Measurements from ENCODE around the gene SEPTIN7. TPM values are rescaled to one million over a fixed set of nuclear protein-coding genes. Genes with fewer than 3 reads are reported as not detected.

SEPTIN7 gene
- polyA plus RNA-seq, 1 donor (not counting 4 experiments of a cell fraction or from before 2014, with no cell fraction given), result 284 TPM

DNA sequence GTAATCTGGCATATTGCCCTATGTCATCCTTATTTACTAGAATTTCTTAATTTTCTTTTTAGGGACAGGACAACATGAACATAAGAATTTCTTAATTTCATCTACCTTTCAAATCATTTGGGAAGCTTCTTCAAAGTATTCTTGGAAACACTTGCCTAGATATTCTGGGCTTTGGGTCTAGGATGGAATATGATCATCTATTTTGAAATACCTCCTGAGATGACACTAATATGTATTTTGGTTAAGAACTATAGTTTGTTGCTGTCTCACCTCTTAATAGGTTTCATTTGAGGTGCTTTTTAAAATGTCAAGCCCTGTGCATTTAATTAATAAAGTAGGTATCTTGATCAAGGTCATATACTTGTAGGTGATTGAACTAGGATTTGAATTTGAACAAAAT lies 49.1 kb downstream of the SEPTIN7 start:
- Histone ChIP-seq H3K27me3 (ENCODE audit: control insufficient read depth, extremely low read depth, insufficient read depth, low read length) (no peaks in the 10 kb centered on the region), H3K79me2 (ENCODE audit: control insufficient read depth, insufficient read depth, low read length) (peaks cover 84% of the 10 kb centered on the region), H3K9me1 (ENCODE audit: control insufficient read depth, extremely low read depth, insufficient read depth, low read length) (no peaks in the 10 kb centered on the region), H2AFZ (ENCODE audit: control insufficient read depth, low read length) (no peak overlapping the region), H3K36me3 (ENCODE audit: control insufficient read depth in 2 of 2, extremely low read depth in 1 of 2, insufficient read depth in 2 of 2, low read length in 2 of 2) (peaks cover 5 to 8% of the 10 kb centered on the region in 2 experiments), H3K4me2 (ENCODE audit: control insufficient read depth, extremely low read depth, insufficient read depth, low read depth, low read length) (no peak overlapping the region), H4K20me1 (ENCODE audit: control insufficient read depth, extremely low read depth, insufficient read depth, low read length) (no peaks in the 10 kb centered on the region), H3K27ac (ENCODE audit: control insufficient read depth, insufficient read depth, low read length) (no peak overlapping the region), H3K4me3 (ENCODE audit: control insufficient read depth in 2 of 3, extremely low read depth in 1 of 3, insufficient read depth in 2 of 3, low read depth in 1 of 3, low read length in 3 of 3) (no peak overlapping the region), H3K9me3 (ENCODE audit: control insufficient read depth, low read depth, low read length) (no peaks in the 10 kb centered on the region), H3K4me1 (ENCODE audit: control insufficient read depth, extremely low read depth, insufficient read depth, low read length) (no peaks in the 10 kb centered on the region), H3K9ac (ENCODE audit: control insufficient read depth, extremely low read depth, insufficient read depth, low read length) (no peak overlapping the region)
- dilution Hi-C loops (cut with MboI; ENCODE audit: extremely low pct_ligation_motif_present, low sequenced_read_pairs), result no loop called here
- DNase-seq (ENCODE audit: low read depth, low spot score) (no peak), FAIRE-seq (no peak)
- TF ChIP-seq, protein P1, sequence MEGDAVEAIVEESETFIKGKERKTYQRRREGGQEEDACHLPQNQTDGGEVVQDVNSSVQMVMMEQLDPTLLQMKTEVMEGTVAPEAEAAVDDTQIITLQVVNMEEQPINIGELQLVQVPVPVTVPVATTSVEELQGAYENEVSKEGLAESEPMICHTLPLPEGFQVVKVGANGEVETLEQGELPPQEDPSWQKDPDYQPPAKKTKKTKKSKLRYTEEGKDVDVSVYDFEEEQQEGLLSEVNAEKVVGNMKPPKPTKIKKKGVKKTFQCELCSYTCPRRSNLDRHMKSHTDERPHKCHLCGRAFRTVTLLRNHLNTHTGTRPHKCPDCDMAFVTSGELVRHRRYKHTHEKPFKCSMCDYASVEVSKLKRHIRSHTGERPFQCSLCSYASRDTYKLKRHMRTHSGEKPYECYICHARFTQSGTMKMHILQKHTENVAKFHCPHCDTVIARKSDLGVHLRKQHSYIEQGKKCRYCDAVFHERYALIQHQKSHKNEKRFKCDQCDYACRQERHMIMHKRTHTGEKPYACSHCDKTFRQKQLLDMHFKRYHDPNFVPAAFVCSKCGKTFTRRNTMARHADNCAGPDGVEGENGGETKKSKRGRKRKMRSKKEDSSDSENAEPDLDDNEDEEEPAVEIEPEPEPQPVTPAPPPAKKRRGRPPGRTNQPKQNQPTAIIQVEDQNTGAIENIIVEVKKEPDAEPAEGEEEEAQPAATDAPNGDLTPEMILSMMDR (optimal IDR thresholded peaks at IDR 0.05 in 1 of 3, IDR thresholded peaks at IDR 0.05 in 1 of 3, conservative IDR thresholded peaks at IDR 0.05 in 1 of 3; ENCODE audit: extremely low read depth in 1 of 3, insufficient read depth in 2 of 3, low read length in 3 of 3), result no peak
- TF ChIP-seq EZH2 (IDR thresholded peaks at IDR 0.05; ENCODE audit: low read length), result no peak

Other genes starting within 250 kb of the SEPTIN7 start
- gene HERPUD2, start 105.9 kb upstream of the SEPTIN7 start, polyA plus RNA-seq, result 43.6 to 52.6 TPM (median 48.0 TPM) in 3 replicates

Data from keratinocyte (primary cell).